NCI-H1930 (cell line): ENCODE data around the gene GCNT1.
"Not testable (repeated sequence)": the region's sequence is repeated elsewhere in the genome, so short reads cannot be mapped to it uniquely, and the experiment has no call there.

ENCODE experiments used
- DNase-seq, 2 experiments: peaks; one replicate each; lab custom pipeline; 2025; lab: John Stamatoyannopoulos, UW

The GCNT1 gene

GRCh38 chr9:76443887-76444286, 15.1 kb upstream of the GCNT1 start:
- DNase-seq = no peak

- DNase-seq = no peak
Measured at GRCh38 chr9:76444322-76444929, 14.6 kb upstream of the GCNT1 start.

GRCh38 chr9:76445976-76446375, 13.0 kb upstream of the GCNT1 start:
- DNase-seq = no peak

GRCh38 chr9:76448501-76448900, 10.5 kb upstream of the GCNT1 start:
- DNase-seq = no peak

GRCh38 chr9:76451234-76451633, 7.7 kb upstream of the GCNT1 start:
- no peak for DNase-seq

GRCh38 chr9:76452839-76453238, 6.1 kb upstream of the GCNT1 start:
- no peak for DNase-seq

GRCh38 chr9:76453785-76454184, 5.2 kb upstream of the GCNT1 start:
- no peak for DNase-seq

GRCh38 chr9:76454311-76454710, 4.7 kb upstream of the GCNT1 start:
- DNase-seq = no peak

GRCh38 chr9:76456202-76456926, 2.6 kb upstream of the GCNT1 start:
- DNase-seq = peak; percentile 18 to 46

- peak; percentile 21 to 25 for DNase-seq
Measured at GRCh38 chr9:76459694-76460635, 983 bp downstream of the GCNT1 start.

GRCh38 chr9:76462126-76462525, 3.1 kb downstream of the GCNT1 start:
- no peak for DNase-seq

- no peak for DNase-seq
Measured at GRCh38 chr9:76463211-76463610, 4.2 kb downstream of the GCNT1 start.

- DNase-seq = no peak
Measured at GRCh38 chr9:76464706-76465105, 5.7 kb downstream of the GCNT1 start.

- DNase-seq = no peak
Measured at GRCh38 chr9:76465442-76466298, 6.7 kb downstream of the GCNT1 start.

GRCh38 chr9:76466299-76466605, 7.3 kb downstream of the GCNT1 start:
- no peak for DNase-seq

- no peak for DNase-seq
Measured at GRCh38 chr9:76474419-76474818, 15.4 kb downstream of the GCNT1 start.

- DNase-seq = no peak
Measured at GRCh38 chr9:76475686-76476085, 16.7 kb downstream of the GCNT1 start.

- not testable (repeated sequence) for DNase-seq
Measured at GRCh38 chr9:76477818-76478217, 18.8 kb downstream of the GCNT1 start.

- no peak for DNase-seq
Measured at GRCh38 chr9:76478226-76478625, 19.2 kb downstream of the GCNT1 start.

GRCh38 chr9:76479337-76479736, 20.4 kb downstream of the GCNT1 start:
- DNase-seq = not testable (repeated sequence)

GRCh38 chr9:76486151-76486550, 27.2 kb downstream of the GCNT1 start:
- DNase-seq = no peak
